Ovary (tissue), 9 donors: Measurements from ENCODE around the gene C1S. TPM values are rescaled to one million over a fixed set of nuclear protein-coding genes. Genes with fewer than 3 reads are reported as not detected.

Source experiments
- DNase-seq, 5 donors: peaks; one replicate each; pipeline ENCODE4 v3.0.0-alpha.2; 2019 to 2020
- H3K27ac ChIP-seq, 2 donors: fragments of 200-600 bp; one replicate each; pipeline versions ENCODE4 v1.5.1 to v1.8.0; 2019 to 2022
- H3K27me3 ChIP-seq: fragments of 200-600 bp; one replicate; pipeline ENCODE4 v1.8.0; 2022
- H3K36me3 ChIP-seq: fragments of 200-600 bp; sonication (generic); one replicate; pipeline ENCODE4 v1.5.1; 2019
- H3K4me1 ChIP-seq: one replicate; pipeline ENCODE4 v1.8.1; 2013; ENCODE audit warnings: mild to moderate bottlenecking, moderate library complexity; ENCODE audit not compliant: insufficient read depth
- H3K4me3 ChIP-seq: fragments of 200-600 bp; sonication (generic); one replicate; pipeline ENCODE4 v1.5.1; 2017
- H3K9me3 ChIP-seq, 2 donors: fragments of 200-600 bp in 1 of 2; sonication (generic) in 1 of 2; one replicate each; pipeline versions ENCODE4 v1.5.1 to v1.8.1; 2013 to 2019; ENCODE audit warnings: mild to moderate bottlenecking in 1 of 2, moderate library complexity in 1 of 2
- CTCF ChIP-seq, 3 donors: fragments of 450-650 bp in 2 of 3; fragments of 200-600 bp in 1 of 3; IDR thresholded peaks; one replicate each; pipeline versions ENCODE4 v1.5.1 to v1.8.0; 2016 to 2022; ENCODE audit warnings: antibody characterized with exemption in 3 of 3, mild to moderate bottlenecking in 1 of 3
- EP300 ChIP-seq: sonication (generic); formaldehyde crosslinking; IDR thresholded peaks from one replicate; pipeline ENCODE4 v1.6.1; 2017; ENCODE audit warnings: antibody characterized with exemption
- POLR2A ChIP-seq: fragments of 450-650 bp; IDR thresholded peaks from one replicate; pipeline ENCODE4 v1.6.1; 2017; ENCODE audit warnings: antibody characterized with exemption, mild to moderate bottlenecking, moderate library complexity
- WGBS, 3 donors: extraction: QIAGEN DNeasy Blood & Tissue Kit in 1 of 3; methylation state at CpG; one replicate each; pipeline versions ENCODE4 v1.1.5 to v1.1.7; 2013 to 2017; 5-methylcytosine and 5-hydroxymethylcytosine counted together
- intact Hi-C, 4 donors: fragments of 100-400 bp; cut with DNase I; formaldehyde crosslinking; loops; one replicate each; pipeline versions ENCODE4 v1.11.0 to v1.15.1; 2022 to 2023
- polyA plus RNA-seq, 2 donors: library from polyadenylated mRNA; stranded (reverse); fragments of 200-250 nt in 1 of 2; fragments of 350-450 nt in 1 of 2; fragmentation: Illumina TruSeq in 1 of 2; extraction: RNeasy Lipid Tissue Mini Kit (QIAGEN cat#74804) in 1 of 2; gene quantifications; one replicate each; pipeline ENCODE4 v1.2.3, GENCODE V29; 2013 to 2014
- total RNA-seq, 7 donors: library from RNA; depleted of rRNA in 2 of 7; stranded (reverse); fragments of >200 nt in 2 of 7; fragmentation: NEBNext Ultra II Directional in 3 of 7; extraction: Animal tissue kit (Norgen Biotek cat#: 25700) in 3 of 7; gene quantifications; one replicate each; pipeline versions ENCODE4 v1.1.0 to v1.2.4, GENCODE V29; 2016 to 2023
- donor health status: DM: no; HTN: no; CAD: no; lungs with moderate emphysema.
- donor health status: DM: no; HTN: no; CAD: no.
- donor health status: Bipolar disorder and iron deficiency.
- donor health status: DM: yes; HTN: yes; CAD: no.
- donor health status: DM: no; HTN: no; CAD: no.
- donor health status: DM: yes; HTN: yes; CAD: no.

Gene C1S
- total and polyA plus RNA-seq, 9 donors: 499 to 1,495 (median 952) TPM

GRCh38 chr12:7090222-7090998, 29.9 kb downstream of the C1S start:
- Histone ChIP-seq H3K27me3 (no peaks in the 10 kb centered on the region), H3K4me3 (peak overlapping the region; percentile 64), H3K4me1 (peaks cover 23% of the 10 kb centered on the region), H3K9me3 (no peaks in the 10 kb centered on the region), H3K27ac (peak overlapping the region; percentile 74 to 90), H3K36me3 (no peaks in the 10 kb centered on the region)
- TF ChIP-seq CTCF (IDR thresholded peaks at IDR 0.05): no peak
- 44 to 56% (median 49%) methylated on average over 16 of the region's 16 CpGs for WGBS, 3 donors
- intact Hi-C loops: loop anchor here in 1 of 4 donors (2.0 kb wide), 1 partner anchor 30 kb away; the partner anchor contains the start of gene C1S
- DNase-seq: peak in 3 of 5 donors; percentile 46 to 54 (median 53)

DNA sequence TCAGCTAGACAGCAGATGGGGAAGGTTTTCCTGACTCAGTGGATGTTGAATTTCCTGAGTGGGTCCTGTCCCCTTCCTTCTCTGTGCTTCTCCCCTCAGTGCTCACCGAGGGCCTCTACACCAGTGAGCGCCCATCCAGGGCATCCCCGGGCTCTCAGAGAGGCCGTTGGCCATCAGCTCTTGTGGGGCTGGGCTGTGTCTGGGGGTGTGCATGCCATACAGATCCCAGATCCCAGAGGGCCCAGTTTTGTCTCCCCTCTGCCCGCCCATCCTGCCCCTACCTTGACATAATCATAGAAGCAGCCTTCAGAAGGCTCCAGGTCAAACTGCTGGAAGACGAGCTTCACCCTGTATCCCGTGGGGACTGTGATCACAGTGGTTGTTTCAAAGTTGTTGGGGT, 30.7 kb downstream of the C1S start:
- Histone ChIP-seq H3K27me3 (no peaks in the 10 kb centered on the region), H3K4me1 (peaks cover 23% of the 10 kb centered on the region), H3K27ac (peak overlapping the region; percentile 74 to 90), H3K4me3 (peak overlapping the region; percentile 64), H3K9me3 (no peaks in the 10 kb centered on the region), H3K36me3 (no peaks in the 10 kb centered on the region)
- intact Hi-C loops: loop anchor here in 1 of 4 donors (2.0 kb wide), 1 partner anchor 30 kb away; the partner anchor contains the start of gene C1S
- 49 to 60% (median 54%) methylated on average over 7 of the region's 7 CpGs for WGBS, 3 donors
- DNase-seq: peak in 1 of 5 donors; percentile 37
- TF ChIP-seq EP300 (no peak), CTCF (IDR thresholded peaks at IDR 0.05) (no peak), POLR2A (no peak)

- Histone ChIP-seq H3K27ac (peak overlapping the region; percentile 74 to 90), H3K36me3 (no peaks in the 10 kb centered on the region), H3K4me1 (peaks cover 23% of the 10 kb centered on the region), H3K4me3 (peak overlapping the region; percentile 64), H3K9me3 (no peaks in the 10 kb centered on the region), H3K27me3 (no peaks in the 10 kb centered on the region)
- intact Hi-C loops: loop anchor here in 2 of 4 donors (2.0 kb wide), 2 partner anchors 17 to 31 kb away; partner anchors contain the start of genes C1S (in 2 of the 2) and C1RL (in 1 of the 2)
- 1 to 14% (median 3%) methylated on average over 10 of the region's 10 CpGs for WGBS, 3 donors
- DNase-seq: peak; percentile 68 to 76 (median 72)
- TF ChIP-seq CTCF (IDR thresholded peaks at IDR 0.05) (no peak), EP300 (peak; percentile 83)
These were observed 31.2 kb downstream of the C1S start for GRCh38 chr12:7091660-7092228.

GRCh38 chr12:7092229-7092985, 31.9 kb downstream of the C1S start, which contains the start of gene C1R:
Gene C1R (minus strand): TSS chr12:7092445. CDS start chr12:7092388, 57 bp downstream.
- Histone ChIP-seq H3K4me1 (peaks cover 23% of the 10 kb centered on the region), H3K27ac (peak within 1 kb of the TSS; percentile 74 to 90), H3K27me3 (no peaks in the 10 kb centered on the region), H3K4me3 (peak within 1 kb of the TSS; percentile 64), H3K36me3 (no peaks in the 10 kb centered on the region), H3K9me3 (no peaks in the 10 kb centered on the region)
- 3 to 4% (median 4%) methylated on average over 16 of the region's 16 CpGs for WGBS, 3 donors
- TF ChIP-seq POLR2A (peak; percentile 84), EP300 (peak; percentile 37), CTCF (IDR thresholded peaks at IDR 0.05) (peak; percentile 81 to 87 (median 85))
- intact Hi-C loops: loop anchor here in 1 of 4 donors (2.0 kb wide), 2 partner anchors 16 to 32 kb away; partner anchors contain the start of genes C1RL and C1S
- peak; percentile 88 to 95 (median 92) for DNase-seq
